HCEC 1CT (cell line): ENCODE results near the gene RAB3B.
A peak's percentile ranks its signal among the peaks of the same experiment; 100 is the strongest.

Experiments
- DNase-seq: peaks from one replicate; pipeline ENCODE4 v3.0.0-alpha.2; 2017

RAB3B gene

DNA sequence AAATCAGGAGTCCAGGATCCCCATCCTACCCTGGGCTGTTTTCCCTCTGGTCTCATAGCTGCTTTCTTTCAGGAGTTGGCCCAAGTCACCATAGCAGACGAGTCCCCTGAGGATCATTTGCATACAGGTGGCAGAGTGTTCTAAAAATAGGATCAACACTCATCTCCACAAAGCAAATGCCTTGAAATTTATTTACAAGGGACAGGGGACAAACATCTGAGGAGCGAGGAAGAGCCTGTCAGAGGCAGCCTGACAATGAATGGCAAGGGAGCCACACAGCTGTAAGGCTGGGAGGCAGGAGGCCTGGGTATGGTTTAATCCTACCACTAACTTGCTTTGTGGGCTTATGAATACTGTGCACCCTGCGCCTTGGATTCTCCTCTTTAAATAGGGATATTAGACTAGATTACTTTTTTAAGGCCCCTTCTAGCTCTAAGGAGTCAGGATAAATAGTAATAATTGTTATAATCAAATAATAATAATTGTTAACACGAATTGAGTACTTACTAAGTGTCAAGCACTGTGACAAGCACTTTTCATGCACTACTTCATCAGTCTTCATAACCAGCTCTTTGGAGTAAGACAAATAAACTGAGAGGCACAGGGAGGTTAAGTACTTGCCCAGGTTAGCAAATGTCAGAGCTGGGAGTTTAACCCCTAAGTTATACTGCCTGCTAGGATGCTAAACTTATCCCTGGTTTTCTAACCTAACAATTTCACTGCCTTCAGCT is 34.5 kb downstream of the RAB3B start:
- no peak for DNase-seq

DNA sequence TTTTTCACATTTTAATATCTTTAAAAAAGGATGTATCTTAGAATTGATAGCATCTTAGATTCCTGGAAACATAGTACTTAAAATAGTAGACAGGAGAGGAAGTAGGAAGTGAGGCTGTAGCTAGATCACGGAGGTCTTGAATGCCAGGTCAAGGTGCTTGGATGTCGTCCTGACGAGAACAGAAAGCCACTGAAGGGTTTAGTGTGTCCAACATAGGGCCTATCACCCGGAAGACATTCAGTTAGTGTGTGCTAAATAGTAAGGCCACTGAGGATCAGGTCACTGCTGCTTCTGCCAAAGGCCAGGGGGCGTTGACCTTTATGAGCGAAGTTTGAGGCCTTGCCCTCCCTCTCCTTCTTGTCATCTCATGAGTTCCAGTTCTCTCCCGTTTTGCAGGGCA is 35.7 kb downstream of the RAB3B start:
- DNase-seq: no peak

DNA sequence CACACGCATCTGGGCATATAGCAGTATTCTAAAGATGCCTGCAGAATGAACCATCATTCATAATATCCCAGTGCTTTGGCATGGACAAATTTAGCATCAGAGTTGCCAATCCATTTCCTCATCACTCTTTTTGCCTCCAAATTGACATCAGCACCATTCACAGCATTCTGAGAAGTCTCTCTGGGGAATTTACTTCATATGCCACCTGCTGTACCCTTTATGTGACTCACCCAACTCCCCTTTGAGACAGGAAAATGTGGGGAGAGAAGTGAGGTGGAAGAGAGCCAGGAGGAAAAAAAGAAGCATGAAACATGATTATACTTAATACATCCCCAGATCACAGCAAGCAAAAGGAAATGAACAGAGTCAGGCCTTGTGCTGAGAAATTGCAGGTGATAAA is 37.4 kb downstream of the RAB3B start:
- DNase-seq: no peak

DNA sequence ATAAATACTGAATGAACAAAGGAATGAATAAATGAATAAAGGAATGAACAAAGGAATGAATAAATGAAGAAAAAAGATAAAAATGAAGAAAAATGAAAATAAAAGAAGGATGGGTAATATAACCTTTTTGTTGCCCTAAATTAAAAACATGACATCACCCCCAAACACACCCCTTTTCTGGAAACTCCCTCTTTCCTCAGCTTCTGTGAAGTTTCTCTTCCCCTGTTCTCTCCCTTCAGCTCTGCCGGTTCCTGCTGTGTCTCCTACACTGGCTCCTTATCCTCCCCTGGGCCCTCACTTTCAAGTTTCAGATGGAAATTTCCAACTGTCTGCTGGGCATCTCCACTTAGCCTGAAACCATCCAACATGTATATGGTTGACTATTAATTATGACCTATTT is 37.9 kb downstream of the RAB3B start:
- no peak for DNase-seq

DNA sequence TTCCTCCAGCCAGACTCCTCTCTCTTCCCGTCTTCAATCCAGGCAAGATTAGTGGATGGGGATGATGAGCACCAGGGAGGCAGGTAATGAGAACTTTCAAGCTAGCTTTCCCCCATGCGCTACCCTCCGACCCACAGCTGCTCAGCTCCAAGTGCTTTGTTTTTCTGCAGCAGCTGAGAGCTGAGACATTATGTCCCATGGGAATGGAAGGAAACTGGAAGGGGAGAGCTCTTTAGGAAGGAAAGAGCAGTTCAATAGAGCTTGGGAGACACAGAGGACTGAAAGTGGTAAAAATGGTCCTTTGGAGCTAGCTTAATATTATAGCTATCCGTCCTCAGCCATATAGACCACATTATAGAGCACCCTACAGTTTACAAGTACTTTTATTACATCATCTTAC is 39.8 kb downstream of the RAB3B start:
- no peak for DNase-seq

DNA sequence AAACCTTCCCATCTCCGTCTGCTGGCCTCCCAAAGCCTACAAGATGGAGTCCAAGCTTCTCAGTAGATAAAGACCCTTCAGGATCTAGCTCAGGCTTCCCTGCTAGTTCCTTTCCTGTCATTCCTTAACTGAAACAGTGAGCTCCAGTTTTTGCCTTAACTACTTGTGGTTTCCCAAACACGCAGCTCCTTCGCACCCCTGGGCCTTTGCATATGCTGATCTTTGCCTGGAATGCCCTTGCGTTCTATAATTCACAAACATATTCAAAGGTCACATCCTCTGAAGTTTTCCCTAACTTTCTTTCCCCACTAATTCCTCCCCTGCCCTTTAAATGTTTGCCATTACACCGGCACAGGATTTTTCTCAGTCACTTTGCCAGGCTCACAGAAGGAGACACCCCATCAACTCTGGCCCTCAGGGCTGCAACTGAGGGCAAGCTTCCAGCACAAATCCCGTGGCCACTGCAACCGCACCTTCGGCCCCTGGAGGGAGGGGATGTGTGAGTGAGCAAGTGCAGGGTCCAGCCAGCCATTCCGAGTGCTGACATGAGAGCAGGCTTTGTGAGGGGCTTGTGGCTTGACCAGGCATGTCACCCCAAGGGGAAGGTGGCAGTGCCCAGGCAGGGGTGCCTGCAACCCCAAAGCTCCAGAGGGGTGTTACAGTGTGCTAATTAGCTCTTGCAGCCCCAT is 41.3 kb downstream of the RAB3B start:
- no peak for DNase-seq

DNA sequence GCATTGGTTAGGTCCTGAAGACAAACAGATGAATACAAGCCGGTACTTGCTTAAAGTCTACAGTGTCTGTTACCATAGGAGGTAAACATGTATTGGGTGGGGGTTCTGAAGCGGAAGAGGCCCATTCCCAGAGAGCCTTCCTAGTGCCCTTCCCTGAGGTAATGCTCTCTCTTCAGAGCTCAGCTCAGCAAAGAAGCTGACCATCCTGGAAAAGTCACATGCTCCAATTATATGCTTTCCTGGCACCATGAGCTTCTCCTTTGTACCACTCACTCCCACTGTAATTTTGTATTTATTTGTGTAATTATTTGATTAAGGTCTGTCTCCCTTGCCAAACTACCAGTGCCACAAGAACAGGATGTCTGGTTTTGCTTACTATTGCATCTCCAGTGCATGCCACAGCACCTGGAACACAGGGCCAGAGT is 42.0 kb downstream of the RAB3B start:
- DNase-seq: no peak

DNA sequence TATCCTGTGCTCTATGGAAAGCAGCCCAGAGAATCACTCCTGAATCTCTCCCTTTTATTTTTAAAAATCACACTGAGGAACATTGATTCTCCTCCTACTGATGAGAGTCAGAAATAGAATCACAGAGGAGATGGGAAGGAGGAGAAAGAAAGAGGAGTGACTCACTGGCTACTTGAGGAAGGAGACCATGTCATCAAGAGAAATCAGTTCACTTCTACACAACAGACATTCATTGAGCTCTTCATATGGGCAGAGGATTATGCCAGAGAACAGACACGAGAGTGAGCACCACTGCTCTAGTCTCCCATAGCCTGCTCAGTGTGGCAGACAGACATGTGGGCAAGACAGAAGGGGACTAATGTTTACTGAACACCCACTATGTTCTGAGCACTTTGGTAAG is 44.2 kb downstream of the RAB3B start:
- DNase-seq: no peak

DNA sequence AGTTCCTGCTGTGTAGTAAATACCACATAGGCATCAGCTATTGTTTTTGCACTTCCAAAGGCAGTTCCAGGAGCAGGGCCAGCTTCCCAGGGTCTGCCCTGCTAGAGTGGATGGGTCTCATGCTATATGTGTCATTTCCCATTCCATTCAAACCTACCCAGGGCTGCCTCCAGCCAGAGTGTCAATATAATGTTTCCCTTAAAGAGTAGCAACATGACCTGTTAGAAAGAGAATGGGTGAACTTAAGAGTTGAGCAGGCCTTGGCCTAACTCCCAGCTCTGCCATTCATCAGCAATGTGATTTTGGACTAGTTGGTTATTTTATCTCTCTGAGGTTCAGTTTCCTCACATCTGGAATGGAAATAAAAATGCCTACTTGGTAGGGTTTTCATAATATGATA is 44.9 kb downstream of the RAB3B start:
- no peak for DNase-seq

DNA sequence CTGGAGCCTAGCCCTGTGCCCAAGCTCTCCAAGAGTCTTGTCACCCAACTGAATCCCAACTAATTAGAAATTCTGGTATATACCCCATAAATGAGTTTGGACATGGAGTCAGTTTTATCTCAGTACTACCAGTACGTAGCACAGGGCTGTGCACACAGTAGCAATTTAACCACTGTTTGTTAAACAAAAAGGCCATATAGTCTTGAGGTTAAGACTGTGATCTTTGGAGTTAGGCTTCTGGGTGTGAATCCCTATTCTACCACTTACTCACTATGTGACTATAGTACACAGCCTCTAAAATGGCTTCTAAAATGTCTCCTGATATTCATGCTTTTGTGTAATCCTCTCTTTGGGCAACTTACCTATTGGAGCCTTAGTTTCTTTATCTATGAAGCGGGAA is 48.2 kb downstream of the RAB3B start:
- DNase-seq: no peak

DNA sequence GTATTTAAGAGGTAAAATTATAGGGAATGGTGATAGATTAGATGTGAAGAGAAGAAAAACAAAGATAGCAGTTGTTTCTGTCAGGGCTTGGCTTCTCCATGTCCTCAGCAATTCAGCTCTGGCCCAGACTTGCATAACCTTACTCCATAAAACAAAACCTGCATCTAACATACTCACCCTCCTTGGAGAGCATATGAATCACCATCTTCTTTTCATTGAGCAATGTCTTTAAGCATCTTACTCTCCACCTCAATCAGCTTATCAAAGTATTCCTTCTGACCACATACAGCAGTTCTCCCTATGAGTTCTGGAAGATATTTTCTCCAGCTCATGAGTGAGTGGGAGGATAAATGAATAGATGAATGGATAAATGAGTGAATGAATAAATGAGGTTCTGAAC is 49.0 kb downstream of the RAB3B start:
- no peak for DNase-seq

DNA sequence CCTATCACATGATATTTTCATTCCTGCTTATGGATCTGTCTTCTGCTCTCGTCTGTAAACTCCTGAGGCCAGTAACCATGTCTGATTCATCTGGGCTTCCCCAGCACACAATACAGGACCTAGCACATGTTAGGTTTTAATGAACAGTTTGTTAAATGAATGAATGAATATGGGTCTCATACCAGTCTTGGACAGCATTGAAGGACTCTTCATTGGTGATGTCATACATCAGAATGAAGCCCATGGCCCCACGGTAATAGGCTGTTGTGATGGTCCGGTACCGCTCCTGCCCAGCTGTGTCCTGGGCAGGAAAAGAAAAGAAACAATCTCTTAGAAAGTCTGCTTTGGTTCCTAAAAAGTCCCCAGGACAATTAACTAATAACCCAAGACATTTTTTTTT is 53.4 kb downstream of the RAB3B start:
- no peak for DNase-seq

DNA sequence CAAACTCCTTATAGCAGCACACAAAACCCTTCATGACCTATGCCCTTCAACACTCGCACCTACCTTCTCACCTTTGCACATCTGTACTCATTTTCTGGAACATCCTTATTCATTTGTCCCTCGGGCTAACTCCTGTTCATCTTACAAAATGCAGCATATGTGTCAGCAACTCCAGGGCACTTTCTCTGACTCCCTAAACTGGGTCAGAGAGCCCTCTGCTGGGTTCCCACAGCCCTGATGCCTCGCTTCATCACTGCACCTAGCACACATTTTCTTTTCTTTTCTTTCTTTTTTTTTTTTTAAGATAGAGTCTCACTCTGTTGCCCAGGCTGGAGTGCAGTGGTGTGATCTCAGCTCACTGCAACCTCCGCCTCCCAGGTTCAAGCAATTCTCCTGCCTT is 54.0 kb downstream of the RAB3B start:
- DNase-seq: peak; percentile 25

DNA sequence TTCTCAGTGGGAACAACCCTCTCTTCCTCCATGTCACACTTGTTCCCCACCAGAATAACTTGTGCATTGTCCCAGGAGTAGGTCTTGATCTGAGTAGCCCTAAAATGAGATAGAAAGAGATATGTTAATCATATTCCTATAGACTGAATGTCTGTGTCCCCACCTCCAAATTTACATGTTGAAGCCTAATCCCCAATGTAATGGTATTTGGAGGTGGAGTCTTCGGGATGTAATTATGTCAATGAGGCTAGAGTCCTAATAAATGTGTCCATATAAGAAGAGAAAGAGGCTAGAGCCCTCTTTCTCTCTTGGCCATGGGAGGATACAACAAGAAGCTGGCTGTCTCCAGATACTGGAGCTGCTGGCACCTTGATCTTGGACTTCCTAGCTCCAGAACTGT is 57.2 kb downstream of the RAB3B start:
- no peak for DNase-seq

DNA sequence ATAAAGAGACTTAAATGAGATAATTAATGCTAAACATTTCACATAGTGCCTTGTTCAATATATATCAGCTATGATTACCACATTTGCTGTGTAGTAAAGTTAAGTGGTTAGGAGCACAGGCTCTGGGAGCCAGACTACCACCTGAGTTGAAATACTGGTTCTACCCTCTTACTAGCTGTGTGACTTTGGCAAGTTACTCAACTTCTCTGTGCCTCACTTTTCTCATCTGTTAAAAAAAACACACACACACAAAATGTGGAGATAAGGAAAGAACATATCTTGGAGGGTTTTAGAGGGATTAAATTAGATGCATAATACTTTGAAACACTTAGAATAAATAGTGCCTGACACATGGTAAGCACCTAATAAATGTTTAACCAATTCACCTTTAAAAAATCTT is 60.2 kb downstream of the RAB3B start:
- DNase-seq: no peak

DNA sequence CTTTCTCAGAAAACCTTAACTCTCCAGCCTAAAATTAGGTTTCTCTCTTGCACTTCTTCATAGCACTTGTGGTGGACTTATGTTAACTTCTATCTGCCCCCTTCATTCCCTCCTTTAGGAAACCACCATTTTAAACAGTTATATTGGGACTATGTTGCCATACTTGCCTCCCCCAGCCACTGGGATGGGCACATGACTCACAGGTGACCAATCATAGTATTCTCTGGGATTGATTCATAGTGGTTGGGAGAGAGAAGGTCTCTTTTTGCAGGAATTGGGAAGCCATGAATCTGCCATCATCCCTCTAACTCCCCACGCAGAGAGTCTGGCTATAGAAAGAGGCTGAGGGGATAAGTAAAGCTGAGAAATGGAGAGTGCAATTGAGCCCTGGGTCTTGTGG is 61.6 kb downstream of the RAB3B start:
- DNase-seq: peak; percentile 38

DNA sequence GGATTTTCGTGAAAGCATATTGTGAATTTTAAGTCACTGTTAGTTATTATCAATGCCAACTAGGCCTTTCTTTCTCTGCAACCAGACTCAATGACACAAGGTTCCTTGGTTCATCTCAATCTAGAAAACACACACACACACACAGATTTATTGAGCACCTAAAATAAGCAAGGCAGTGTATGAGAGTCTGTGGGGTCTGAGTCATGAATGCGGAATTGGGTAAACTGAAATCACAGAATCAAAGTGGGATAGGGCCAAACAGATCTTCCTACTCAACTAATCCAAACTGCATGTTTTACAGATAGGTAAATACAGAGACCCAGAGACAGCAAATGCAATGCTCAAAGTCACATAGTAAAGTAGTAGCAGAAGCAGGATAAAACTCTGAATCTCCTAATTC is 63.5 kb downstream of the RAB3B start:
- peak; percentile 60 for DNase-seq

DNA sequence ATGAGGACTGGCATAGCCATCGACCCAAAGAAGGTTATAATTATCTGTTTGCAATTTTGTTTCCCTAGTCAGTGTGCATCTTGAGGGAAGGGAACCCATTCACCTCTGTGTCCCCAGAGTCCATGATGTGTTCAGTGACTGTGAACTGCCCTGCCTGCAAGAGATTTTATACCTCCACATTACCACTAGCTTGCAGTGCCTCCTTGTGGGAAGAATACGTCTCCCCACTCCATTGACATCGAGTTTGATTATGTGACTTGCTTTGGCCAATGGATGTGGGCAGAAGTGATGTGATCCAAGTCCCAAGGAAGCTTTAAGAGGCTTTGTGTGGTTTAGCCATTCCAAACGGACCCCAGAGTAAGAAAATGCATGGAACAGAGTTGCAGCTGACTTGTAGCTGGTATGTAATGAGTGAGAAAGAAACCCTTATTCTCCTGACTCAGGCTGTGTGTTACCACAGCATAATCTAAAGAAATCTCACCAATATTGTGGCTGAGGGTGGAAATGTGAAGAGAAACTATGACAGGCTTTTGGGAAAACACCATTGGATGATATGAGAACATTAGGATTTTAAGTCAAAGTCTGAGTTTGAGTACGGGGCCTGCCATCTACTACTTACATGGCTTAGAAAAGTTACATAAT is 64.2 kb downstream of the RAB3B start:
- DNase-seq: peak; percentile 75

DNA sequence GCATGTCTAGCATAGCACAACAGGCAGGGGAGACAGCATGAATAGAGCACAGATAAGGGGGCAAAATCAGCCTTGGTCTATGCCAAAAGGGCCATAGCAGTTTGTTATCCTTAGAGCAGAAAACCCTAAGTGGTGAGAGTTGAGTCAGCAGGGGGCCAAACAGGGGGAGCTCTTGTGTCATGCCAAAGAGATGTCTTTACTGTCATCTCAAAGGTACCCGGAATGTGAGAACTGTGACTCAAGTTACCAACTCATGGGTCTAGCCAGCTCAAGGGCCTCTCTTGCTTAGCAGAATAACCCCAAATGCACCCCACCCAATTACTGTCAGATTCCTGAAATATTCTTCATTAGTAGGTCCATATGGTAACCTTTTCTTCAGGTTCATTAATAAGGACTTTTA is 66.0 kb downstream of the RAB3B start:
- peak; percentile 81 for DNase-seq

DNA sequence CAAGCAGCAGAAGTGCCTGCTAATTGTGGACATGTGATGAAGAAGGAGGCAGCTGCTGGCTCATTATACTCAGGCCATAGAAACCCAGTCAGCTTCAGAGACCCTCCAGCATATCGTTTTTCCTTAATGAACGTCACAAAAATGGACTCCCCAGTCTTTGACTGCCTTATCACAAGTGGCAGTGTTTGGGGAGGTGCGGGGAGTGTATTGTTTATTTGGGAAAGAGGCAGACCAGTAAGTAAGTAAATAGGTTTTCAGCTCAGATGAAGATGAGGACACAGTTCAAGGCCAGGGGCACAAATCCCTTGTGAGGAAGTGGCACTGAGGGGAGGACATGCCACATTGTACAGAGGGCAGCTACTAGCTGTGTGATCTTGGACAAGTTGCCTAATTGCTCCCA is 68.5 kb downstream of the RAB3B start:
- no peak for DNase-seq

DNA sequence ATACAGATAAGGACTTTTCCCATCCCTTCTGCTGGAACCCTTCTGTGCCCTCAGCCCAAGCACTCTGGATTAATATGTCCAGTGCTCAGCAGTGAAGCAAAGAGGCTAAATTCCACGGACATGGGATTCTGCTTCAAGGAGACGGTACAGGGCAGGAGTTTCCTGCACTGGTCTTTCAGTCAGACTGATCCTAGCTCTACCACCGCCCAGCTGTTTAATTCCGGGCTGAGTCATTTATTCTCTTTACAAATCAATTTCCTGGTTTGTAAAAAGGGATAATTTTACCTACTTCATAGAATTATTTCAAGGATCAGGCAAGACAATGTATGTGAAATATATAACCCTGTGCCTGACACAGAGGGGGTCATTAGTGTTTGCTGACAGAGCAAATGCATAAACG is 70.4 kb downstream of the RAB3B start:
- DNase-seq: no peak

DNA sequence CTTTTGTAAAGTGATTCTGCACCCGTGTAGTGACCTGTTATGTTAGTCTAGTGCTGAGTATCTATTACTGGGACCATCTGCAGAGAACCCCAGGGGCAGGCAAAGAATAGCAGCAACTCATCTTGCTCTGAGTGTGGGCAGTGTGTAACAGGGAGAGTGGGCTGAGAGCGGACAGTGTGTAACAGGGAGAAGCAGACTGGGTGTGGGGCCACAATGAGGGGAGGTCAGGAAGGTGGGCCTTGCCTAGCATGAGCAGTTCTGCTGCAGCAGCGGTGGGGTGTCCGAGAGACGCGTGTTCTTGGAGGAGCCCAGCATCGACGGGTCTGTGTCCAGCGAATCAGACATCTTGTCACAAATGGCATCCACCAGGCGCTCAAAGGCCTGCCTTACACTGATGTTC is 70.8 kb downstream of the RAB3B start:
- no peak for DNase-seq

DNA sequence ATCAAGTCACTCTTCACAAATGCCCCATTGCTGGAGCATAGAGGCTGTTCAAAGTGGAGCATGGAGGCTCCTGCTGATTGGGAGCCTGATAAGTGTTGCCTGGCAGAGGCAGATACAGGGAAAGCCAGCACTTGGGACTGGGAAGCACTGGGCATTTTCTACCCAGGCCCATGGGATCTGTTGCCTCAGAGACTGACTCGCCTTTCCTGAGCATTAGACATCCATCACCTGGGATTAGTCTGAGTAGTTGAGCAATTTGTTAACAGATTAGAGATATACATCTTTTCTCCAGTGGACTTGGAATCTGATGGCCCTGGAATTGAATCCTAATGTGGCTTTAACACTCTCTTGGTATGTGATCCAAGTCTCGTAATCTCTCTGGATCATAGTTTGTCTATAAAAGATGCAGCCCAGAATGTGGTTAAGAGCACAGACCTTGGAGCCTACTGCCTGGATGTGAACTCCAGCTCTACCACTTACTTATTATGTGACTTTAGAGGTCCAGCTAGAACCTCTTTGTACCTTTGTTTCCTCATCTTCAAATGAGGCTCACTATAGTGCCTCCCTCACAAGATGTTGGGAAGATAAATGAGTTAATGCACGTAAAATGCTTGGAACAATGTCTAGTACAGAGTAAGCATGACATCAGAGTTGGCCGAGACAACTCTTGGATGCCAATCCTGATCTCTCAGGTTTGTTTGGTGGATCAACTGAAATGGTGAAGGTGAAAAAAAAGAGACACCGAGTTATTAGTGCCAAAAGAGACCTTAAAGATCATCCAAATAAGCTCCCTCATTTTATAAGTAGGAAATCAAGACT is 73.7 kb downstream of the RAB3B start:
- peak; percentile 57 for DNase-seq

DNA sequence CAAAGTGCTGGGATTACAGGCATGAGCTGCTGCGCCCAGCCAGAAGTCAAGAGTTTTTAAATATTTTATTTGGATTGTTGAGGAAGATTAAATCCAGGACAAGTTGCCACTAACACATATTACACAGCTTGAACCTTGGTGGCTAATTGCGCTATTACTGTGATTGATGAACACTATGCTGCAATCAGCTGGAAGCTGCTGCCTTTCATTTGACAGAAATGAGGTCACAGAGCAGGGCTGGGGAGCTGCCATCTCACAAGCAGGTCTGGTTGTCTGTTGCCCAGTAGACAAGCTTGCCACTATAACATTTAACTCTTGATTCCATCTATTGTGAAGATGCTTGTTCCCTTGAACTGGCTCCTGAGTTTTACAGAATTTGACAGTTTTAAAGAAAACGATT is 74.5 kb downstream of the RAB3B start:
- DNase-seq: no peak
